Smooth muscle cell of the umbilical artery (primary cell): ENCODE data around the gene KRTAP4-11. TPM values are rescaled to one million over a fixed set of nuclear protein-coding genes. Genes with fewer than 3 reads are reported as not detected.

Source experiments
- total RNA-seq: library from RNA; depleted of rRNA; stranded (reverse); fragments of >200 nt; gene quantifications from 2 replicates; pipeline ENCODE4 v1.2.3, GENCODE V29; 2014

The KRTAP4-11 gene
- total RNA-seq: not detected in 2 replicates

GRCh38 chr17:41117846-41118386, at the start of gene KRTAP4-11:
KRTAP4-11 (minus strand) TSS chr17:41118373; CDS start chr17:41118315, 58 bp downstream.

GRCh38 chr17:41160648-41161047, 42.5 kb upstream of the KRTAP4-11 start, which contains the start of gene KRTAP4-4:
KRTAP4-4 (minus strand) TSS chr17:41160748; CDS start chr17:41160691, 57 bp downstream.

GRCh38 chr17:41149652-41149985, 31.4 kb upstream of the KRTAP4-11 start, which contains the start of gene KRTAP4-5:
KRTAP4-5 (minus strand) TSS chr17:41149825; CDS start chr17:41149767, 58 bp downstream.

GRCh38 chr17:41140360-41141131, 22.4 kb upstream of the KRTAP4-11 start, which contains the start of gene KRTAP4-6:
KRTAP4-6 (minus strand) TSS chr17:41140544; CDS start chr17:41140487, 57 bp downstream.

GRCh38 chr17:41123991-41124371, 5.8 kb upstream of the KRTAP4-11 start, which contains the start of gene KRTAP4-12:
KRTAP4-12 (minus strand) TSS chr17:41124182; CDS start chr17:41124122, 60 bp downstream.

GRCh38 chr17:41105347-41105746, 12.8 kb downstream of the KRTAP4-11 start, which contains the start of gene KRTAP4-9:
KRTAP4-9 (plus strand) TSS chr17:41105389; CDS start chr17:41105389, 0 bp downstream.

GRCh38 chr17:41101586-41102259, 16.4 kb downstream of the KRTAP4-11 start, which contains the start of gene KRTAP4-16:
KRTAP4-16 (minus strand) TSS chr17:41102209; CDS start chr17:41102209, 0 bp downstream.

GRCh38 chr17:41098042-41098441, 20.1 kb downstream of the KRTAP4-11 start, which contains the start of gene KRTAP4-8:
KRTAP4-8 (minus strand) TSS chr17:41098142; CDS start chr17:41098084, 58 bp downstream.

GRCh38 chr17:41084100-41084856, 33.9 kb downstream of the KRTAP4-11 start, which contains the start of gene KRTAP4-7:
KRTAP4-7 (plus strand) TSS chr17:41084150; CDS start chr17:41084207, 57 bp downstream.

Other genes starting within 250 kb of the KRTAP4-11 start
- gene KRT20, start 233.1 kb downstream of the KRTAP4-11 start, total RNA-seq: not detected in 2 replicates
- 0.28 TPM in 1 of 2 replicates, not detected in the other for gene KRT23, start 180.7 kb downstream of the KRTAP4-11 start, total RNA-seq
- gene KRT39, start 151.4 kb downstream of the KRTAP4-11 start, total RNA-seq: not detected in 2 replicates
- gene KRT40, start 134.0 kb downstream of the KRTAP4-11 start, total RNA-seq: not detected in 2 replicates
- gene KRTAP3-3, start 124.2 kb downstream of the KRTAP4-11 start, total RNA-seq: not detected in 2 replicates
- gene KRTAP3-2, start 118.5 kb downstream of the KRTAP4-11 start, total RNA-seq: not detected in 2 replicates
- not detected in 2 replicates for gene KRTAP3-1, start 109.2 kb downstream of the KRTAP4-11 start, total RNA-seq
- gene KRTAP1-5, start 91.2 kb downstream of the KRTAP4-11 start, total RNA-seq: 0.23 and 0.30 TPM in 2 replicates
- not detected in 2 replicates for gene KRTAP1-4, start 88.2 kb downstream of the KRTAP4-11 start, total RNA-seq
- gene KRTAP1-3, start 83.5 kb downstream of the KRTAP4-11 start, total RNA-seq: not detected in 2 replicates
- gene KRTAP1-1, start 76.9 kb downstream of the KRTAP4-11 start, total RNA-seq: not detected in 2 replicates
- gene KRTAP2-1, start 71.1 kb downstream of the KRTAP4-11 start, total RNA-seq: not detected in 2 replicates
- gene KRTAP2-2, start 63.1 kb downstream of the KRTAP4-11 start, total RNA-seq: not detected in 2 replicates
- gene KRTAP2-3, start 58.3 kb downstream of the KRTAP4-11 start, total RNA-seq: 0.65 TPM in 1 of 2 replicates, not detected in the other
- gene KRTAP2-4, start 52.5 kb downstream of the KRTAP4-11 start, total RNA-seq: not detected in 2 replicates
- not detected in 2 replicates for gene KRTAP4-7, start 34.2 kb downstream of the KRTAP4-11 start, total RNA-seq
- not detected in 2 replicates for gene KRTAP4-8, start 20.2 kb downstream of the KRTAP4-11 start, total RNA-seq
- gene KRTAP4-16, start 16.2 kb downstream of the KRTAP4-11 start, total RNA-seq: not detected in 2 replicates
- gene KRTAP4-9, start 13.0 kb downstream of the KRTAP4-11 start, total RNA-seq: not detected in 2 replicates
- gene KRTAP4-12, start 5.8 kb upstream of the KRTAP4-11 start, total RNA-seq: not detected in 2 replicates
- gene KRTAP4-6, start 22.2 kb upstream of the KRTAP4-11 start, total RNA-seq: not detected in 2 replicates
- not detected in 2 replicates for gene KRTAP4-5, start 31.5 kb upstream of the KRTAP4-11 start, total RNA-seq
- not detected in 2 replicates for gene KRTAP4-4, start 42.4 kb upstream of the KRTAP4-11 start, total RNA-seq
- gene KRTAP4-3, start 49.8 kb upstream of the KRTAP4-11 start, total RNA-seq: not detected in 2 replicates
- not detected in 2 replicates for gene KRTAP4-2, start 59.8 kb upstream of the KRTAP4-11 start, total RNA-seq
- gene KRTAP4-1, start 66.5 kb upstream of the KRTAP4-11 start, total RNA-seq: not detected in 2 replicates
- gene KRTAP9-1, start 71.5 kb upstream of the KRTAP4-11 start, total RNA-seq: not detected in 2 replicates
- gene KRTAP9-2, start 108.3 kb upstream of the KRTAP4-11 start, total RNA-seq: not detected in 2 replicates
- not detected in 2 replicates for gene KRTAP9-3, start 114.1 kb upstream of the KRTAP4-11 start, total RNA-seq
- not detected in 2 replicates for gene KRTAP9-8, start 119.6 kb upstream of the KRTAP4-11 start, total RNA-seq
- gene KRTAP9-4, start 131.3 kb upstream of the KRTAP4-11 start, total RNA-seq: not detected in 2 replicates
- not detected in 2 replicates for gene KRTAP9-9, start 137.0 kb upstream of the KRTAP4-11 start, total RNA-seq
- not detected in 2 replicates for gene KRTAP9-6, start 147.0 kb upstream of the KRTAP4-11 start, total RNA-seq
- gene KRTAP9-7, start 157.3 kb upstream of the KRTAP4-11 start, total RNA-seq: not detected in 2 replicates
- gene KRTAP29-1, start 184.5 kb upstream of the KRTAP4-11 start, total RNA-seq: not detected in 2 replicates
- not detected in 2 replicates for gene KRTAP16-1, start 190.9 kb upstream of the KRTAP4-11 start, total RNA-seq
- not detected in 2 replicates for gene KRTAP17-1, start 197.3 kb upstream of the KRTAP4-11 start, total RNA-seq
- gene KRT33A, start 232.5 kb upstream of the KRTAP4-11 start, total RNA-seq: not detected in 2 replicates